Esophagus squamous epithelium (tissue), 5 donors: ENCODE data around the gene KIZ. TPM values are rescaled to one million over a fixed set of nuclear protein-coding genes. Genes with fewer than 3 reads are reported as not detected.

Experiments used
- DNase-seq: peaks from one replicate; lab custom pipeline; 2025; lab: John Stamatoyannopoulos, UW
- H3K27ac ChIP-seq, 4 donors: fragments of 200-600 bp; sonication (generic); one replicate each; pipeline ENCODE4 v1.5.1; 2016 to 2019; ENCODE audit warnings: mild to moderate bottlenecking in 1 of 4
- H3K27me3 ChIP-seq, 4 donors: fragments of 200-600 bp; sonication (generic); 1 replicate in 3 of 4; 2 replicates in 1 of 4; pipeline versions ENCODE4 v1.5.1 to v1.6.0; 2017 to 2021; ENCODE audit warnings: antibody characterized with exemption in 1 of 4
- H3K36me3 ChIP-seq, 3 donors: fragments of 200-600 bp; sonication (generic); one replicate each; pipeline ENCODE4 v1.5.1; 2016 to 2019
- H3K4me1 ChIP-seq, 3 donors: fragments of 200-600 bp; sonication (generic); one replicate each; pipeline ENCODE4 v1.5.1; 2017 to 2019
- H3K4me3 ChIP-seq, 4 donors: fragments of 200-600 bp; sonication (generic); 1 replicate in 3 of 4; 2 replicates in 1 of 4; pipeline ENCODE4 v1.5.1; 2016 to 2019; ENCODE audit warnings: mild to moderate bottlenecking in 2 of 4, moderate library complexity in 1 of 4
- H3K9me3 ChIP-seq, 3 donors: fragments of 200-600 bp; sonication (generic); one replicate each; pipeline ENCODE4 v1.5.1; 2016 to 2019
- CTCF ChIP-seq, 6 experiments: fragments of 450-650 bp in 4 of 6; fragments of 200-600 bp in 2 of 6; sonication (generic) in 2 of 6; IDR thresholded peaks; one replicate each; pipeline ENCODE4 v1.5.1; 2016 to 2019; ENCODE audit warnings: antibody characterized with exemption in 6 of 6, mild to moderate bottlenecking in 4 of 6, moderate library complexity in 4 of 6
- POLR2A ChIP-seq, 4 donors: fragments of 450-650 bp; IDR thresholded peaks; one replicate each; pipeline ENCODE4 v1.6.1; 2017; ENCODE audit warnings: antibody characterized with exemption in 4 of 4, mild to moderate bottlenecking in 4 of 4, moderate library complexity in 3 of 4
- WGBS, 2 donors: methylation state at CpG; one replicate each; pipeline ENCODE4 v1.1.5; 2018; 5-methylcytosine and 5-hydroxymethylcytosine counted together
- intact Hi-C: fragments of 100-400 bp; cut with DNase I; formaldehyde crosslinking; loops from one replicate; pipeline ENCODE4 v1.15.0; 2022
- total RNA-seq, 4 donors: library from RNA; depleted of rRNA; stranded (reverse); fragments of >200 nt; gene quantifications; one replicate each; pipeline ENCODE4 v1.1.0, GENCODE V29; 2016
- donor health status: DM: yes; HTN: yes; CAD: no.

Gene KIZ
- total RNA-seq, 4 donors from 2014 or later = 2.2 to 15.3 (median 9.1) TPM

- 97 to 100% methylated on average over 2 of the region's 2 CpGs for WGBS, 2 donors
- Histone ChIP-seq H3K9me3 (peaks cover 0 to 6% (median 0%) of the 10 kb centered on the region in 3 donors), H3K27ac (no peak overlapping the region), H3K36me3 (no peaks in the 10 kb centered on the region), H3K4me1 (no peaks in the 10 kb centered on the region), H3K4me3 (no peak overlapping the region), H3K27me3 (no peaks in the 10 kb centered on the region)
- no peak for DNase-seq
- intact Hi-C loops = no loop called here
- TF ChIP-seq CTCF (IDR thresholded peaks at IDR 0.05) (no peak), POLR2A (IDR thresholded peaks at IDR 0.05) (no peak)
These were observed 46.7 kb downstream of the KIZ start for GRCh38 chr20:21172626-21173025.

- no peak overlapping the region for H3K27ac ChIP-seq
- TF ChIP-seq POLR2A (IDR thresholded peaks at IDR 0.05) = no peak
- no peak for TF ChIP-seq CTCF (IDR thresholded peaks at IDR 0.05)
- intact Hi-C loops = no loop called here
- no peaks in the 10 kb centered on the region for H3K4me1 ChIP-seq
- peaks cover 0 to 9% (median 0%) of the 10 kb centered on the region in 3 donors for H3K9me3 ChIP-seq
- DNase-seq = no peak
- H3K4me3 ChIP-seq = no peak overlapping the region
- H3K27me3 ChIP-seq = no peaks in the 10 kb centered on the region
- 65 to 66% methylated on average over 2 of the region's 2 CpGs for WGBS, 2 donors
- H3K36me3 ChIP-seq = no peaks in the 10 kb centered on the region
These were observed 47.6 kb downstream of the KIZ start for GRCh38 chr20:21173485-21173884.

GRCh38 chr20:21174516-21175239 is 48.8 kb downstream of the KIZ start:
- intact Hi-C loops = no loop called here
- no peak overlapping the region for H3K4me3 ChIP-seq
- TF ChIP-seq POLR2A (IDR thresholded peaks at IDR 0.05) = no peak
- TF ChIP-seq CTCF (IDR thresholded peaks at IDR 0.05) = no peak
- H3K36me3 ChIP-seq = no peaks in the 10 kb centered on the region
- no peaks in the 10 kb centered on the region for H3K4me1 ChIP-seq
- no peaks in the 10 kb centered on the region for H3K27me3 ChIP-seq
- H3K27ac ChIP-seq = no peak overlapping the region
- 87 to 88% methylated on average over 2 of the region's 2 CpGs for WGBS, 2 donors
- H3K9me3 ChIP-seq = peaks cover 0 to 9% (median 0%) of the 10 kb centered on the region in 3 donors
- no peak for DNase-seq

- Histone ChIP-seq H3K4me3 (no peak overlapping the region), H3K27ac (no peak overlapping the region), H3K27me3 (no peaks in the 10 kb centered on the region), H3K9me3 (peaks cover 0 to 9% (median 0%) of the 10 kb centered on the region in 3 donors), H3K36me3 (no peaks in the 10 kb centered on the region), H3K4me1 (no peaks in the 10 kb centered on the region)
- TF ChIP-seq CTCF (IDR thresholded peaks at IDR 0.05) (no peak), POLR2A (IDR thresholded peaks at IDR 0.05) (no peak)
- no peak for DNase-seq
- intact Hi-C loops = no loop called here
These were observed 49.6 kb downstream of the KIZ start for GRCh38 chr20:21175433-21175832.

GRCh38 chr20:21177767-21178166 is 51.9 kb downstream of the KIZ start:
- TF ChIP-seq CTCF (IDR thresholded peaks at IDR 0.05) (no peak), POLR2A (IDR thresholded peaks at IDR 0.05) (no peak)
- H3K36me3 ChIP-seq = no peaks in the 10 kb centered on the region
- H3K27me3 ChIP-seq = no peaks in the 10 kb centered on the region
- H3K4me3 ChIP-seq = no peak overlapping the region
- H3K4me1 ChIP-seq = no peaks in the 10 kb centered on the region
- intact Hi-C loops = no loop called here
- WGBS, 2 donors = 90 to 95% methylated on average over 2 of the region's 2 CpGs
- H3K9me3 ChIP-seq = peaks cover 0 to 9% (median 0%) of the 10 kb centered on the region in 3 donors
- DNase-seq = no peak
- H3K27ac ChIP-seq = no peak overlapping the region
